WERI-Rb-1 (cell line): Measurements from ENCODE around the gene COX19.

ENCODE experiments used
- DNase-seq: peaks from one replicate; pipeline ENCODE4 v3.0.0-alpha.2; 2020
- H3K27ac ChIP-seq: fragments of 250-450 bp; sonication (Bioruptor Pico); 2 replicates; pipeline ENCODE4 v1.5.1; 2020; ENCODE audit warnings: mild to moderate bottlenecking, moderate library complexity
- H3K27me3 ChIP-seq: fragments of 250-450 bp; sonication (Bioruptor Pico); 2 replicates; pipeline ENCODE4 v1.5.1; 2021; ENCODE audit warnings: mild to moderate bottlenecking, low read depth, moderate library complexity; ENCODE audit not compliant: insufficient read depth, severe bottlenecking
- H3K36me3 ChIP-seq: fragments of 250-450 bp; sonication (Bioruptor Pico); 2 replicates; pipeline ENCODE4 v1.5.1; 2020; ENCODE audit warnings: mild to moderate bottlenecking, moderate library complexity
- H3K4me3 ChIP-seq: 2 replicates; pipeline ENCODE4 v1.5.1; 2011; ENCODE audit warnings: low read depth, mild to moderate bottlenecking, control low read depth, low read length
- H3K9me3 ChIP-seq: fragments of 250-450 bp; sonication (Bioruptor Pico); 2 replicates; pipeline ENCODE4 v1.5.1; 2021; ENCODE audit warnings: mild to moderate bottlenecking, moderate library complexity; ENCODE audit not compliant: severe bottlenecking
- TF ChIP-seq, protein P1 (sequence below): IDR thresholded peaks from 2 replicates; pipeline ENCODE4 v1.5.1; 2011; ENCODE audit warnings: low read depth, mild to moderate bottlenecking, control low read depth, inconsistent platforms, low read length

Gene COX19

GRCh38 chr7:935874-936385, 39.4 kb downstream of the COX19 start:
- TF ChIP-seq, protein P1, sequence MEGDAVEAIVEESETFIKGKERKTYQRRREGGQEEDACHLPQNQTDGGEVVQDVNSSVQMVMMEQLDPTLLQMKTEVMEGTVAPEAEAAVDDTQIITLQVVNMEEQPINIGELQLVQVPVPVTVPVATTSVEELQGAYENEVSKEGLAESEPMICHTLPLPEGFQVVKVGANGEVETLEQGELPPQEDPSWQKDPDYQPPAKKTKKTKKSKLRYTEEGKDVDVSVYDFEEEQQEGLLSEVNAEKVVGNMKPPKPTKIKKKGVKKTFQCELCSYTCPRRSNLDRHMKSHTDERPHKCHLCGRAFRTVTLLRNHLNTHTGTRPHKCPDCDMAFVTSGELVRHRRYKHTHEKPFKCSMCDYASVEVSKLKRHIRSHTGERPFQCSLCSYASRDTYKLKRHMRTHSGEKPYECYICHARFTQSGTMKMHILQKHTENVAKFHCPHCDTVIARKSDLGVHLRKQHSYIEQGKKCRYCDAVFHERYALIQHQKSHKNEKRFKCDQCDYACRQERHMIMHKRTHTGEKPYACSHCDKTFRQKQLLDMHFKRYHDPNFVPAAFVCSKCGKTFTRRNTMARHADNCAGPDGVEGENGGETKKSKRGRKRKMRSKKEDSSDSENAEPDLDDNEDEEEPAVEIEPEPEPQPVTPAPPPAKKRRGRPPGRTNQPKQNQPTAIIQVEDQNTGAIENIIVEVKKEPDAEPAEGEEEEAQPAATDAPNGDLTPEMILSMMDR: no peak
- H3K9me3 ChIP-seq: peaks cover 3% of the 10 kb centered on the region
- H3K4me3 ChIP-seq: no peak overlapping the region
- H3K27ac ChIP-seq: no peak overlapping the region
- no peak for DNase-seq
- no peaks in the 10 kb centered on the region for H3K27me3 ChIP-seq
- no peaks in the 10 kb centered on the region for H3K36me3 ChIP-seq

DNA sequence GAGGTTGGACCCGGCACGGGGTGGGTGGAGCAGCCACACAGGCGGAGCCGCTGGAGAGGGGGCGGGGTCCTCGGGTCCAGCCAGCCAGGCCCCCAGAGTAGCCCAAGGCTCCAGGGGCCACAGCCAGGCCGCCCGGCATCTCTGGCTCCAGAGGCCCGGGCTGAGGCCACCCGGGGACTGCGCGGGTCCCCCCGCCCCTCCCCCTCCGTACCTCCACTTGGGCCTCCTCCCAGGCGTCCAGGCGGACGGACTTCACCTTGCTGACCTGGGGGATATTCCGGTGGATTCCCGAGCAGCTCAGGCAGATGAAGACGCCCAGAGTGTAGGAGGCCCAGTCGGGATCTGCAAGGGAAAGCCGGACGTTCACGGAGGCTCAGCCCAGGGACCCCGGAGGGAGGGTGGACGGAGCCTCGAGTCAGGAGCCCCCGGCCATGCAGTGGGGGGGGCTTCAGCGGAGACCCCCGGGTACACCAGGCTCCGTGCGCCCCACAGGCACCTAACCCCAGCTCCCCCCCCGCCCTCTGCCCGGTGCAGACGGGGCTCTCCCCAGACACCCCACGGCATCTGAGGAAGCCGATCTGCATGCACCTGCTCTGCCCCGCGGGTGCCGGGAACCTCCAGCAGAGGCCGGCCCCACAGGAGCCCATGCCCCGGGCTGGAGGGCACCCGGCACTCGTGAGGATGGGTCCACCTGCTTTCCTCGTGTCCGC, 40.0 kb downstream of the COX19 start:
- TF ChIP-seq, protein P1: no peak
- Histone ChIP-seq H3K9me3 (no peaks in the 10 kb centered on the region), H3K27ac (no peak overlapping the region), H3K36me3 (no peaks in the 10 kb centered on the region), H3K4me3 (no peak overlapping the region), H3K27me3 (no peaks in the 10 kb centered on the region)
- DNase-seq: no peak

DNA sequence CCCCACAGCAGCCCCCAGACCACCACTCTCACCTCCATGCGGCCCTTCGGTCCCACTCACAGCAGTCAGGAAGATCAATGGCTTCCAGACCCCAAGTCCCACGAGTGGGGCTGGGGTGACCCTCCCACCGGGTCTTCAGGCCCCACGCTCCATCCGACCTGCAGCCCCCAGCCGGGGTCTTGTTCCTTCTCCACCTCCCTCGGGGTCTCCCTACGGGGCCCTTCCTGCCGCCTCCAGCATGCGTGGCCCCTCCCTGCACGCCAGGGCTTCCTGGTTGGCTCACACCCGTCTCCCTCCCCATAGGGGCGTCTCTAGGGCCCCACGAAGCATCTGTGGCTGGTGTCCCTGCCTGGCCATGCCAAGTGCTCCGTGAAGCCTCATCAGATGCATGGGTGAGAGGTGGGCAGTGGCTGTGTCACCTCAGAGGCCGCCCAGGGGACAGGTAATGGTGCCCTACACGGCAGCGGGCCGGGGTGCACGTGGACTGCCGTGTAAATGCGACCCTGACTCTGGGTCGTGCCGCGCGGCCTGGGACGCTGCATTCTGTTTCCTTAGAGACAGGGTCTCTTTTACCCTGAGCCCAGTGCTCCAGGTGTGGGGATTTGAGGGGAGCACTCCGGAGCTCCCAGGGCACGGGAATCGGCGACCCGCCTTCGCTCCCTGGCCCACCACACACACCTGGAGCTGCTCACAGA, 40.7 kb downstream of the COX19 start:
- DNase-seq: no peak
- H3K9me3 ChIP-seq: no peaks in the 10 kb centered on the region

DNA sequence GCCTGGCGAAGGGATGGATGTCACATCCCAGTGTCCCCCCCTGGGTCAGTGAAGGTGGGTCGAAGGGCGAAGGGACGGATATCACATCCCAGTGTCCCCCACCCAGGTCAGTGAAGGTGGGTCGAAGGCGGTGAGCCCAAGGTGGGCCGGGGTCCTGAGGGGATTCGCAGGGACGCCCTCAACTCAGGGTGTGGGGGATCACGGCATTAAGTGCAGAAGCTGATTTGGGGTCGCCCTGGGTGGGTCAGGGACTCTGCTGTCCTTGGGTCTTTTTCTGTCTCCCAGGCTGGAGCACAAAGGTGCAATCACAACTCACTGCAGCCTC, 42.7 kb downstream of the COX19 start:
- Histone ChIP-seq H3K27me3 (no peaks in the 10 kb centered on the region), H3K4me3 (no peak overlapping the region), H3K27ac (no peak overlapping the region), H3K36me3 (no peaks in the 10 kb centered on the region), H3K9me3 (no peaks in the 10 kb centered on the region)
- TF ChIP-seq, protein P1: no peak
- no peak for DNase-seq

More for the DNA sequence above, 40.7 kb downstream of the COX19 start:
- TF ChIP-seq, protein P1: no peak
- H3K36me3 ChIP-seq: no peaks in the 10 kb centered on the region
- no peak overlapping the region for H3K4me3 ChIP-seq
- H3K27ac ChIP-seq: no peak overlapping the region
- no peaks in the 10 kb centered on the region for H3K27me3 ChIP-seq

DNA sequence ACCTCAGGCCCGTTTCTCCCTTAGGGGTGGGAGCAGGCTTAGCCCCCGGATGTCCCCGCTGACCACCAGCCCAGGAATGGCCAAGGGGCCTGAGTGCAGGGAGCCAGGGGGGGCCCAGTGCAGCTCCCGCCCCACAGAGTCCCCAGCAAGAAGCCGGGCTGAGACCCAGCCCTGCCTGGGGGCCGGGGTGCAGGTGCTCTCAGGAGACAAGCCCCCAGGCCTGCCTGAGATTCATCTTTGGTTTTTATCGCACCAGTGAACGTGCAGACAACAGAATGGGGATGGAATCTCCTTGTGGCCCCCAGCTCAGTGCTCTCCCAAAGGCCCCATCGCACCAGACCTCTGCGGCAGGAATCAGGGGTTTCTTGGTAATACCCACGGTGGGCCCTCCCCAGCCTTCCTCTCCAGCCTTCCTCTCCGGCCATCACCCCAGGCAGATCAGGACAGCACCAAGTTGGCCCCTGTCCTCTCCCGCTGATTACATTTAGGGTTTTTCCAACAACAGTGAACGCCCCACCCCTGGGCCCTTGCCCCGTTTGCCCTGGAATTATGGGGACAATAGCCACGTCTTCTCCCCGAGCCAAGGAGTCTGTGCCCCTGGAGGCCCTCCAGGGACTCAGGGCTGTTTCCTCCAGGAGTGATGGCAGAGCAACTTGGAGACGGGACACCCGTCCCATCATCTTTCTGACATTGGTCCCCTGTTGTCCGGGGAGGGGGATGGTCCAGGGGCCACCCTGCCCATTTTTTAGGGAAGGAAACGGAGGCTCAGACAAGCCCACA, 43.3 kb downstream of the COX19 start:
- TF ChIP-seq, protein P1: no peak
- no peak overlapping the region for H3K27ac ChIP-seq
- no peaks in the 10 kb centered on the region for H3K36me3 ChIP-seq
- H3K27me3 ChIP-seq: no peaks in the 10 kb centered on the region
- DNase-seq: no peak
- H3K9me3 ChIP-seq: no peaks in the 10 kb centered on the region
- H3K4me3 ChIP-seq: no peak overlapping the region
